Heart right ventricle (tissue), 16 donors: Measurements from ENCODE around the gene PNKP. TPM values are rescaled to one million over a fixed set of nuclear protein-coding genes. Genes with fewer than 3 reads are reported as not detected.
A peak's percentile ranks its signal among the peaks of the same experiment; 100 is the strongest.

Experiments used
- ATAC-seq, 8 donors: fragments of 200-7000 bp; cut with Tn5 transposase; one replicate each; pipeline ENCODE4 v1.9.1; 2020; ENCODE audit warnings: mild to moderate bottlenecking in 8 of 8, moderate library complexity in 8 of 8, moderate number of reproducible peaks in 1 of 8
- DNase-seq, 2 donors: peaks; one replicate each; pipeline ENCODE4 v3.0.0-alpha.2; 2020
- H3K27ac ChIP-seq, 10 donors: fragments of 200-600 bp; sonication (generic) in 2 of 10; one replicate each; pipeline versions ENCODE4 v1.5.0 to v1.8.0; 2020 to 2022; ENCODE audit warnings: mild to moderate bottlenecking in 3 of 10
- H3K27me3 ChIP-seq, 7 donors: fragments of 200-600 bp; one replicate each; pipeline ENCODE4 v1.8.0; 2021 to 2022; ENCODE audit warnings: mild to moderate bottlenecking in 2 of 7
- H3K36me3 ChIP-seq, 9 donors: fragments of 200-600 bp; sonication (generic) in 1 of 9; one replicate each; pipeline versions ENCODE4 v1.5.0 to v1.8.0; 2020 to 2022; ENCODE audit warnings: mild to moderate bottlenecking in 2 of 9
- H3K4me1 ChIP-seq, 9 donors: fragments of 200-600 bp; sonication (generic) in 1 of 9; one replicate each; pipeline versions ENCODE4 v1.5.0 to v1.8.0; 2020 to 2022; ENCODE audit warnings: mild to moderate bottlenecking in 4 of 9
- H3K4me3 ChIP-seq, 10 donors: fragments of 200-600 bp; sonication (generic) in 2 of 10; one replicate each; pipeline versions ENCODE4 v1.5.0 to v1.8.0; 2020 to 2022; ENCODE audit warnings: mild to moderate bottlenecking in 7 of 10, moderate library complexity in 2 of 10
- H3K9me3 ChIP-seq, 11 donors: fragments of 200-600 bp in 10 of 11; sonication (generic) in 2 of 11; one replicate each; pipeline versions ENCODE4 v1.5.0 to v1.8.0; 2013 to 2022; ENCODE audit warnings: mild to moderate bottlenecking in 2 of 11, control low read depth in 1 of 11, moderate library complexity in 1 of 11
- WGBS, 2 donors: extraction: QIAGEN DNeasy Blood & Tissue Kit; methylation state at CpG; one replicate each; pipeline ENCODE4 v1.1.7; 2013; ENCODE audit warnings: inconsistent platforms in 1 of 2; 5-methylcytosine and 5-hydroxymethylcytosine counted together
- intact Hi-C, 10 donors: fragments of 100-400 bp; cut with DNase I; formaldehyde crosslinking; loops; one replicate each; pipeline versions ENCODE4 v1.11.1 to v1.14.2; 2022
- polyA plus RNA-seq, 2 donors: library from polyadenylated mRNA; stranded (reverse); fragments of 200-250 nt; gene quantifications; one replicate each; pipeline ENCODE4 v1.2.3, GENCODE V29; 2013
- total RNA-seq, 10 donors: library from RNA; stranded (reverse); fragmentation: NEBNext Ultra II Directional in 3 of 10; extraction: Animal tissue kit (Norgen Biotek cat#: 25700) in 3 of 10; gene quantifications; one replicate each; pipeline versions ENCODE4 v1.2.1 to v1.2.4, GENCODE V29; 2021 to 2023
- TF ChIP-seq, protein P1 (sequence below), 9 donors: fragments of 200-600 bp; sonication (generic) in 2 of 9; IDR thresholded peaks; one replicate each; pipeline versions ENCODE4 v1.5.0 to v1.8.0; 2021 to 2022; ENCODE audit warnings: antibody characterized with exemption in 9 of 9, mild to moderate bottlenecking in 5 of 9, moderate library complexity in 1 of 9
- donor health status: Arrhythmogenic right ventricular cardiomyopathy.
- donor health status: ischemic (EF 13 %, LVEDD 7.1; RV severe dilation, severe dysfunction).
- donor health status: healthy with polysubstance abuse.
- donor health status: DM: no; HTN: yes; CAD: no.
- donor health status: DM: no; HTN: no; CAD: no.
- donor health status: ischemic (EF 25% LVEDD 6.9; RV normal size, moderate dysfunction).
- donor health status: ischemic (EF 25% LVEDD 5.7; RV mildly dilated, moderate dysfunction).
- donor health status: healthy.
- donor health status: DM: yes; HTN: yes; CAD: no.
- donor health status: Ischemic cardiomyopathy.
- donor health status: ischemic (EF 35%, LVEDD 5.7; RV mildly dilated, moderate dysfunction).
- donor health status: nonischemic (EF 11% LVEDD 7.7; RV severe dilation, severe dysfunction).
- donor health status: DM: yes; HTN: yes; CAD: no.
- donor health status: PGD.
- donor health status: ischemic (EF 29% LVEDD 5.4; RV normal size, mild dysfunction).
- donor health status: nonischemic (EF 23%, LVEDD 6.1; RV moderate dilation, normal function).

The PNKP gene
- total and polyA plus RNA-seq, 12 donors = 24.0 to 91.7 (median 34.6) TPM

DNA sequence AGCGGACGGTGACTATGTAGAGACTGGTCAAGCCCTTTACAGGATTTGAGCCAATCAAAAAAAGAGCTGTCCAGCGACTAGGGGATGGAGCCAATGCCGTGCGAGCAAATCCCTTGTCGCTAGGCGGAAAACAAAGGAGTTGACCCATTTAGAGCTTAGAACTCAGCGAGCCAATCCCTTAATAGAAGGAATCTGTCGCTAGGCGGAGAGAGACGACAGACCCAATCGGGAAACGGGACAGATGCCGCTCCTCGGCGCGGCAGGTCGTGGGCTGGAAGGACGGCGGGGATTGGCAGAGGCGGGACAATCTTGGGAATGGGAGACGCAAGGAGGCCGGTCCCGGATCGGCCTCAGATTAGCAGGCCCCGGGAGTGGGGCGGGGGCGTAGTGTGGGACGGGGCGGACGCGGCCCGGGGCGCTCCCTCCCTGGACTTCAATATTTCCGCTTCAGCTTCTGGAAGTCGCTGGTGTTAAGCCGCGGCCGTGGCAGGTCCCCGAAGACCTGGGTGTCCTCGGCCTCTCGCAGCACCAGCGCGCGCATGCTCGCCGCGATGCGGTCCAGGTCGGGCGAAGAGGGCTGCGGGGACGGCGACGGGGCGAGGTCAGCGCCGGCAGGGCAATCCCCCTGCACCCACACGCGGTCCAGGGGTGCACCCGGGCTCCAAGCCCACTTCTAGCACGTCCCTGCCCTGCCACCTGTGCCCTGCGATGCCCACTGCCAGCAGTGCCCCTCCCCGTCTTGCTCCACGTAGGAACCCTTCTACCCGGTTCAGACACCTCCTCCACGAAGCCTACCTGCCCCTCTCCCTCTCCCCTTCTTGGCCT lies 2.3 kb upstream of the PNKP start:
- peaks cover 20 to 61% (median 49%) of the 10 kb centered on the region in 9 donors for H3K4me1 ChIP-seq
- peak; percentile 77 to 91 (median 84) for ATAC-seq
- peak overlapping the region; percentile 41 to 73 (median 60) for H3K4me3 ChIP-seq
- peaks cover 0 to 28% (median 4%) of the 10 kb centered on the region in 9 donors for H3K36me3 ChIP-seq
- no peaks in the 10 kb centered on the region for H3K9me3 ChIP-seq
- 1% methylated on average over 67 of the region's 67 CpGs for WGBS, 2 donors
- H3K27ac ChIP-seq = peak overlapping the region; percentile 88 to 98 (median 94)
- TF ChIP-seq, protein P1, sequence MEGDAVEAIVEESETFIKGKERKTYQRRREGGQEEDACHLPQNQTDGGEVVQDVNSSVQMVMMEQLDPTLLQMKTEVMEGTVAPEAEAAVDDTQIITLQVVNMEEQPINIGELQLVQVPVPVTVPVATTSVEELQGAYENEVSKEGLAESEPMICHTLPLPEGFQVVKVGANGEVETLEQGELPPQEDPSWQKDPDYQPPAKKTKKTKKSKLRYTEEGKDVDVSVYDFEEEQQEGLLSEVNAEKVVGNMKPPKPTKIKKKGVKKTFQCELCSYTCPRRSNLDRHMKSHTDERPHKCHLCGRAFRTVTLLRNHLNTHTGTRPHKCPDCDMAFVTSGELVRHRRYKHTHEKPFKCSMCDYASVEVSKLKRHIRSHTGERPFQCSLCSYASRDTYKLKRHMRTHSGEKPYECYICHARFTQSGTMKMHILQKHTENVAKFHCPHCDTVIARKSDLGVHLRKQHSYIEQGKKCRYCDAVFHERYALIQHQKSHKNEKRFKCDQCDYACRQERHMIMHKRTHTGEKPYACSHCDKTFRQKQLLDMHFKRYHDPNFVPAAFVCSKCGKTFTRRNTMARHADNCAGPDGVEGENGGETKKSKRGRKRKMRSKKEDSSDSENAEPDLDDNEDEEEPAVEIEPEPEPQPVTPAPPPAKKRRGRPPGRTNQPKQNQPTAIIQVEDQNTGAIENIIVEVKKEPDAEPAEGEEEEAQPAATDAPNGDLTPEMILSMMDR (IDR thresholded peaks at IDR 0.05) = peak in 3 of 9 donors; percentile 14 to 24 (median 16)
- DNase-seq = peak; percentile 96 to 98
- no peaks in the 10 kb centered on the region for H3K27me3 ChIP-seq
- intact Hi-C loops = loop anchor here in 5 of 10 donors (2.0 to 10.0 kb wide), 4 partner anchors 51 to 355 kb away; partner anchors contain the start of genes MED25 (in 5 of the 5), FCGRT (in 1 of the 5) and PRMT1 (in 1 of the 5)

DNA sequence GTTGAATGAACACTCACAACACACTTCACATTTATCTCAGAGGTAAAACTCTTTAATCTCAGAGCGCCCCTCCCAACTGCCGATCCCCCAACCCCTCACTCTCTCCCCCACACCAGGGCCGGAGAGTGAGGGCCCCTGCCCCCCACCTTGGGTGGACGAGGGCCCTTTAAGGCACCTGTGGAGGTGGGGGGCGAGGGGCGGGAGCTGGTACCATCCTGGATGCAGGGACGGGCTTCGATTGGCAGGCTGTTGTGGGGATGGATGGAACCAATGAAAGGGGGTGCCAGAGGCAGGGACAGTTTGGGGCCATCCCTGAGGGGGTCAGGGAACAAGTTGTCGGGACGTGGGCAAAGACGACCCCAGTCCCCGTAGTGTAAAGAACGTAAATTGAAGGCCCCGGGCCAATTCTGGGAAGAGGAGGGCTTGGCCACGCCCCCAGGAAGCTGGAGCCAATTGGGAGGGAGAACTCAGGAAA lies 1.7 kb upstream of the PNKP start:
- Histone ChIP-seq H3K4me1 (peaks cover 20 to 55% (median 48%) of the 10 kb centered on the region in 9 donors), H3K27ac (peak overlapping the region; percentile 46 to 96 (median 88)), H3K9me3 (no peaks in the 10 kb centered on the region), H3K4me3 (peak overlapping the region in 9 of 10 donors; percentile 4 to 73 (median 58)), H3K27me3 (no peaks in the 10 kb centered on the region), H3K36me3 (peaks cover 0 to 28% (median 4%) of the 10 kb centered on the region in 9 donors)
- TF ChIP-seq, protein P1 (IDR thresholded peaks at IDR 0.05) = no peak
- ATAC-seq = peak; percentile 1 to 28 (median 15)
- 2% methylated on average over 15 of the region's 15 CpGs for WGBS, 2 donors
- intact Hi-C loops = loop anchor here in 5 of 10 donors (2.0 to 10.0 kb wide), 4 partner anchors 50 to 354 kb away; partner anchors contain the start of genes MED25 (in 5 of the 5), FCGRT (in 1 of the 5) and PRMT1 (in 1 of the 5)
- peak in 1 of 2 donors; percentile 91 for DNase-seq

DNA sequence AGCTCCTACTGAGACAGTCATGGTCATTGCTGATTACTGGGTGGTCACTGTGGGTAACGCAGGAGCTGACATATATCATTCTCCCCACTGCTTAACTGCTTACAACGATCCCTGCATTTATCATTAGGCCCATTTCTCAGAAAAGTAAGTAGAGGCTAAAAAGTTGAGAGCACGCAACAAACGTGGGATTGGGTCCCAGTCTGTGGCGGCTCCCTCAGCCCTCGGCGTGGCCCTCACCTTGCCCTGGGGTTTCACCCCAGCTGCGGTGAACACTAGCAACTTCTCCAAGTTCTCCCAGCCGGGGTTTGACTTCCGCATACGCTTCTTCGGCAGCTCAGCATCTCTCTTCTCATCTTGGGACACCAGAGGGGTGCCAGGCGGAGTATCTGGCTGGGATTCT lies 2.5 kb downstream of the PNKP start:
- H3K4me1 ChIP-seq = peaks cover 17 to 43% (median 41%) of the 10 kb centered on the region in 9 donors

More for the DNA sequence above, 2.5 kb downstream of the PNKP start:
- no peak for DNase-seq
- Histone ChIP-seq H3K9me3 (no peaks in the 10 kb centered on the region), H3K27me3 (no peaks in the 10 kb centered on the region), H3K27ac (peak overlapping the region in 5 of 10 donors; percentile 40 to 96 (median 60)), H3K36me3 (peaks cover 0 to 52% (median 13%) of the 10 kb centered on the region in 9 donors), H3K4me3 (no peak overlapping the region)
- ATAC-seq = no peak
- TF ChIP-seq, protein P1 (IDR thresholded peaks at IDR 0.05) = no peak
- intact Hi-C loops = loop anchor here in 5 of 10 donors (5.0 to 10.0 kb wide), 3 partner anchors 48 to 350 kb away; partner anchors contain the start of genes MED25 (in 4 of the 5), FCGRT (in 1 of the 5) and PRMT1 (in 1 of the 5)
- 91 to 92% methylated on average over 13 of the region's 13 CpGs for WGBS, 2 donors
